ENCODE results near the gene RGS11. TPM values are rescaled to one million over a fixed set of nuclear protein-coding genes. Genes with fewer than 3 reads are reported as not detected.

Gene RGS11
- total RNA-seq, 1 experiment from 2014 or later: 2.9 TPM

- H3K23ac ChIP-seq (ENCODE audit: insufficient read length, low read depth, low read length): no peak overlapping the region
- no peak overlapping the region for H2BK20ac ChIP-seq (ENCODE audit: low read depth, low read length, poor library complexity, severe bottlenecking)
- no peak for TF ChIP-seq CTCF (conservative IDR thresholded peaks at IDR 0.05)
- no peak overlapping the region for H3K56ac ChIP-seq (ENCODE audit: insufficient read length, low read depth, low read length)
- no peak overlapping the region for H2AFZ ChIP-seq (ENCODE audit: low read length)
- no peaks in the 10 kb centered on the region for H3K27me3 ChIP-seq (ENCODE audit: insufficient read depth, low read length)
- H2AK5ac ChIP-seq (ENCODE audit: insufficient read length, low read length): no peak overlapping the region
- H4K20me1 ChIP-seq (ENCODE audit: control insufficient read depth, insufficient read depth, insufficient read length): no peaks in the 10 kb centered on the region
- Mint-ChIP-seq H3K4me3 (no peak overlapping the region), H3K4me1 (no peaks in the 10 kb centered on the region; a peak in 1 of 4 replicates), H3K36me3 (ENCODE audit: insufficient read depth in 1 of 3, low read depth in 3 of 3) (peaks cover 15 to 61% (median 46%) of the 10 kb centered on the region in 3 experiments; a peak in 6 of 7 replicates), H3K27me3 (ENCODE audit: low read depth) (no peaks in the 10 kb centered on the region), H3K27ac (no peak overlapping the region), H3K9me3 (no peaks in the 10 kb centered on the region)
- H3K4ac ChIP-seq (ENCODE audit: low read depth, low read length): no peak overlapping the region
- H3K18ac ChIP-seq (ENCODE audit: insufficient read length, low read depth, low read length): no peak overlapping the region
- no peak overlapping the region for H3T11ph ChIP-seq (ENCODE audit: low read length)
- no peak overlapping the region for H2BK5ac ChIP-seq (ENCODE audit: insufficient read length, low read length)
- no peak for DNase-seq
- H3K14ac ChIP-seq (ENCODE audit: insufficient read depth, low read length): no peak overlapping the region
- no peaks in the 10 kb centered on the region for H3K79me1 ChIP-seq (ENCODE audit: insufficient read depth, low read depth, low read length, poor library complexity, severe bottlenecking)
- H4K5ac ChIP-seq (ENCODE audit: insufficient read length, low read depth, low read length): no peak overlapping the region
- H2BK15ac ChIP-seq (ENCODE audit: low read depth, low read length): no peak overlapping the region
- H4K91ac ChIP-seq (ENCODE audit: insufficient read length, low read depth, low read length): no peak overlapping the region
- H3K4me1 ChIP-seq (ENCODE audit: insufficient read depth, low read length): no peaks in the 10 kb centered on the region
- no peak overlapping the region for H2BK120ac ChIP-seq (ENCODE audit: low read depth, low read length, poor library complexity, severe bottlenecking)
- no peak overlapping the region for H3K9ac ChIP-seq (ENCODE audit: extremely low read depth, insufficient read length, low read length)
- H4K8ac ChIP-seq (replicated peaks; ENCODE audit: insufficient read length, low read depth, low read length): no peak overlapping the region
- H3K4me2 ChIP-seq (ENCODE audit: insufficient read depth, insufficient read length, low read length): no peak overlapping the region
- no peaks in the 10 kb centered on the region for H3K23me2 ChIP-seq (ENCODE audit: insufficient read length, low read depth, low read length, poor library complexity, severe bottlenecking)
- no peaks in the 10 kb centered on the region for H3K9me3 ChIP-seq (ENCODE audit: control insufficient read depth, low read depth, low read length)
- H2BK12ac ChIP-seq (ENCODE audit: insufficient read length, low read depth, low read length): no peak overlapping the region
- H3K79me2 ChIP-seq (ENCODE audit: insufficient read depth, low read length): no peaks in the 10 kb centered on the region
- WGBS (ENCODE audit: extremely low coverage, insufficient read length, low lambda C conversion rate): no CpG with 5 or more reads among the region's 6 CpGs
- no peak overlapping the region for H3K27ac ChIP-seq (ENCODE audit: insufficient read length, low read depth, low read length)
These were observed 20.6 kb downstream of the RGS11 start for GRCh38 chr16:255183-255582.
